Osteocyte (in vitro differentiated cells): ENCODE measurements around the gene MDM2. TPM values are rescaled to one million over a fixed set of nuclear protein-coding genes. Genes with fewer than 3 reads are reported as not detected.

Experiments used
- DNase-seq: peaks from one replicate; pipeline ENCODE4 v3.0.0; 2021; ENCODE audit warnings: mixed read lengths; ENCODE audit not compliant: unreplicated experiment; ENCODE audit errors: extremely low spot score
- H3K27ac Mint-ChIP-seq: one replicate; pipeline ENCODE4 v1.8.0; 2021; ENCODE audit warnings: mild to moderate bottlenecking, mixed read lengths; ENCODE audit not compliant: unreplicated experiment
- H3K27me3 Mint-ChIP-seq: one replicate; pipeline ENCODE4 v1.8.0; 2021; ENCODE audit warnings: mixed read lengths; ENCODE audit not compliant: unreplicated experiment
- H3K36me3 Mint-ChIP-seq: one replicate; pipeline ENCODE4 v1.8.0; 2021; ENCODE audit warnings: mixed read lengths; ENCODE audit not compliant: unreplicated experiment
- H3K4me1 Mint-ChIP-seq: one replicate; pipeline ENCODE4 v1.8.0; 2021; ENCODE audit warnings: mixed read lengths; ENCODE audit not compliant: unreplicated experiment
- H3K4me3 Mint-ChIP-seq: one replicate; pipeline ENCODE4 v1.8.0; 2021; ENCODE audit warnings: mild to moderate bottlenecking, moderate library complexity, mixed read lengths; ENCODE audit not compliant: unreplicated experiment
- H3K9me3 Mint-ChIP-seq: one replicate; pipeline ENCODE4 v1.8.0; 2021; ENCODE audit warnings: mixed read lengths; ENCODE audit not compliant: unreplicated experiment
- total RNA-seq: library from RNA; stranded (reverse); gene quantifications from 2 replicates; pipeline ENCODE4 v1.2.1, GENCODE V29; 2021
- TF ChIP-seq, protein P1 (sequence below): fragments of 200-600 bp; sonication (generic); IDR thresholded peaks from 2 replicates; pipeline ENCODE4 v1.5.0; 2021; ENCODE audit warnings: antibody characterized with exemption, mild to moderate bottlenecking, moderate library complexity

Gene MDM2
- total RNA-seq, 1 donor from 2014 or later, result 131 TPM

DNA sequence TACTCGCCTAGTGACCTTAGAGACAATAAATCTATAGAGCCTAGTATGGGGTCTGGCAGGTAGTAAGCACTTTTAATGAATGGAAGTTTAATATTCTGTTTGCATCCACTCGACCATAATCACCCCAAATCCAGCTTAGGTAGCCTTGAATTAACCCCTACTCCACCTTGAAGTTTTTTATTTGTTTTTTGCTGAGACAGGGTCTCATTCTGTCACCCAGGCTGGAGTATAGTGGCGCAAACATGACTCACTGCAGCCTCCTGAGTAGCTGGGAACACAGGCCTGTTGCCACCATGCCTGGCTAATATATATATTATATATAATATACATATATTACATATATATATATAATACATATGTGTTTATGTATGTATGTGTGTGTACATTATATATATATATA is 38.8 kb downstream of the MDM2 start:
- H3K4me1 Mint-ChIP-seq, result no peaks in the 10 kb centered on the region
- no peak overlapping the region for H3K4me3 Mint-ChIP-seq
- no peak overlapping the region for H3K27ac Mint-ChIP-seq
- H3K27me3 Mint-ChIP-seq, result peaks cover 2% of the 10 kb centered on the region
- DNase-seq, result no peak
- H3K36me3 Mint-ChIP-seq, result peaks cover 19% of the 10 kb centered on the region
- TF ChIP-seq, protein P1, sequence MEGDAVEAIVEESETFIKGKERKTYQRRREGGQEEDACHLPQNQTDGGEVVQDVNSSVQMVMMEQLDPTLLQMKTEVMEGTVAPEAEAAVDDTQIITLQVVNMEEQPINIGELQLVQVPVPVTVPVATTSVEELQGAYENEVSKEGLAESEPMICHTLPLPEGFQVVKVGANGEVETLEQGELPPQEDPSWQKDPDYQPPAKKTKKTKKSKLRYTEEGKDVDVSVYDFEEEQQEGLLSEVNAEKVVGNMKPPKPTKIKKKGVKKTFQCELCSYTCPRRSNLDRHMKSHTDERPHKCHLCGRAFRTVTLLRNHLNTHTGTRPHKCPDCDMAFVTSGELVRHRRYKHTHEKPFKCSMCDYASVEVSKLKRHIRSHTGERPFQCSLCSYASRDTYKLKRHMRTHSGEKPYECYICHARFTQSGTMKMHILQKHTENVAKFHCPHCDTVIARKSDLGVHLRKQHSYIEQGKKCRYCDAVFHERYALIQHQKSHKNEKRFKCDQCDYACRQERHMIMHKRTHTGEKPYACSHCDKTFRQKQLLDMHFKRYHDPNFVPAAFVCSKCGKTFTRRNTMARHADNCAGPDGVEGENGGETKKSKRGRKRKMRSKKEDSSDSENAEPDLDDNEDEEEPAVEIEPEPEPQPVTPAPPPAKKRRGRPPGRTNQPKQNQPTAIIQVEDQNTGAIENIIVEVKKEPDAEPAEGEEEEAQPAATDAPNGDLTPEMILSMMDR, result no peak
- H3K9me3 Mint-ChIP-seq, result no peaks in the 10 kb centered on the region

GRCh38 chr12:68850390-68850789 is 42.4 kb downstream of the MDM2 start:
- peaks cover 25% of the 10 kb centered on the region for H3K27me3 Mint-ChIP-seq
- TF ChIP-seq, protein P1, result no peak
- no peaks in the 10 kb centered on the region for H3K9me3 Mint-ChIP-seq
- no peak overlapping the region for H3K4me3 Mint-ChIP-seq
- no peak for DNase-seq
- no peaks in the 10 kb centered on the region for H3K4me1 Mint-ChIP-seq
- H3K36me3 Mint-ChIP-seq, result no peaks in the 10 kb centered on the region
- H3K27ac Mint-ChIP-seq, result no peak overlapping the region

GRCh38 chr12:68851592-68852306 is 43.8 kb downstream of the MDM2 start:
- DNase-seq, result no peak
- no peaks in the 10 kb centered on the region for H3K4me1 Mint-ChIP-seq
- no peak overlapping the region for H3K4me3 Mint-ChIP-seq
- peaks cover 37% of the 10 kb centered on the region for H3K27me3 Mint-ChIP-seq
- H3K36me3 Mint-ChIP-seq, result no peaks in the 10 kb centered on the region
- H3K9me3 Mint-ChIP-seq, result no peaks in the 10 kb centered on the region
- no peak overlapping the region for H3K27ac Mint-ChIP-seq
- TF ChIP-seq, protein P1, result no peak

GRCh38 chr12:68853396-68854077 is 45.6 kb downstream of the MDM2 start:
- no peak overlapping the region for H3K4me3 Mint-ChIP-seq
- no peak overlapping the region for H3K27ac Mint-ChIP-seq
- H3K36me3 Mint-ChIP-seq, result no peaks in the 10 kb centered on the region
- TF ChIP-seq, protein P1, result no peak
- DNase-seq, result no peak
- no peaks in the 10 kb centered on the region for H3K4me1 Mint-ChIP-seq
- no peaks in the 10 kb centered on the region for H3K9me3 Mint-ChIP-seq
- H3K27me3 Mint-ChIP-seq, result peaks cover 39% of the 10 kb centered on the region

GRCh38 chr12:68854078-68854468 is 46.1 kb downstream of the MDM2 start:
- peaks cover 39% of the 10 kb centered on the region for H3K27me3 Mint-ChIP-seq
- no peaks in the 10 kb centered on the region for H3K36me3 Mint-ChIP-seq
- no peaks in the 10 kb centered on the region for H3K9me3 Mint-ChIP-seq
- no peak overlapping the region for H3K27ac Mint-ChIP-seq
- TF ChIP-seq, protein P1, result no peak
- DNase-seq, result no peak
- no peak overlapping the region for H3K4me3 Mint-ChIP-seq
- no peaks in the 10 kb centered on the region for H3K4me1 Mint-ChIP-seq
